Urothelium cell line (cell line): Measurements from ENCODE around the gene ZNF385C.

Experiments used
- DNase-seq: peaks from one replicate; pipeline ENCODE4 v3.0.0; 2011; ENCODE audit warnings: low spot score, mixed read lengths
- FAIRE-seq: peaks from 2 replicates; lab custom pipeline; 2011; peaks lifted over from hg19 to GRCh38; lab: Jason Lieb, UNC

The ZNF385C gene

DNA sequence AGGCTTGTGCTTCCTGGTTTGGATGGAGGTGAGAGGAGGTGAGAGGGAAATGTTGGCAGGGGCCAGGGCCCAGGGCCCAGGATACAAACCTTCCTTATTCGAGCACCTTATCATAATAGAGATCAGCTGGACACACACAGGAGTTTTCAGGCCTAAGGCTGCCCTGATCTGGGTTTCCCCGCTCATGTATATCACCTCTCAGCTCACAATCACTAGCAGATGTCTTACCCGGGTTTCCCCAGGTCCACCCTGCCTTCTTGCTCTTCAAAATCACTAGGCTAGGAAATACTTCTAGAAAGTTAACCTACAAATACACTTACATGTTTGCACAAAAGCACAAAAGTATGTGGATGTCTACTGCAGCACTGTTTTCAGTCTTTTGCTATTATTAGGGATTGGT, 28.6 kb upstream of the ZNF385C start:
- FAIRE-seq (no peak), DNase-seq (no peak)

- FAIRE-seq (no peak), DNase-seq (no peak)
These were observed 27.3 kb upstream of the ZNF385C start for GRCh38 chr17:42125565-42125964.

DNA sequence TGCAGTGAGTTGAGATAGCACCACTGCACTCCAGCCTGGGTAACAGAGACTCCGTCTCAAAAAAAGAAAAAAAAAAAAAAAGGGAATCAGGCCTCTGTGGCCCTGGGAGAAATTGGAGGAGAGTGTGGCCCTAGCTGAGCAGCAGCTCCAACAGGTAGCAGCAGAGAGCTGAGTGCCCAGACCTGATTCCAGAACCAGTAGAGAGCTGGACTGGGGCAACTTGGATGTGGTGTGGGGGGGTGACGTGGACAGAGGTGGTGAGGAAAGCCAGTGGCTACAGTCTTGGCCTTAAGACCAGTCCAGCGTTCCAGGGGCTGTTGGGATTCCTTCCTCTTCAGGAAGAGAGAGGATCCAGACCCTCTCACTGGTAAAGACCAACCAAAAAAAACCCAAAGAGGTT, 26.0 kb upstream of the ZNF385C start:
- DNase-seq: no peak
- FAIRE-seq: no peak

- FAIRE-seq (no peak), DNase-seq (no peak)
These were observed 24.4 kb upstream of the ZNF385C start, which contains the start of gene HSPB9 for GRCh38 chr17:42122371-42123303. Gene HSPB9 (plus strand): TSS chr17:42122804. CDS start chr17:42122851, 47 bp downstream.

DNA sequence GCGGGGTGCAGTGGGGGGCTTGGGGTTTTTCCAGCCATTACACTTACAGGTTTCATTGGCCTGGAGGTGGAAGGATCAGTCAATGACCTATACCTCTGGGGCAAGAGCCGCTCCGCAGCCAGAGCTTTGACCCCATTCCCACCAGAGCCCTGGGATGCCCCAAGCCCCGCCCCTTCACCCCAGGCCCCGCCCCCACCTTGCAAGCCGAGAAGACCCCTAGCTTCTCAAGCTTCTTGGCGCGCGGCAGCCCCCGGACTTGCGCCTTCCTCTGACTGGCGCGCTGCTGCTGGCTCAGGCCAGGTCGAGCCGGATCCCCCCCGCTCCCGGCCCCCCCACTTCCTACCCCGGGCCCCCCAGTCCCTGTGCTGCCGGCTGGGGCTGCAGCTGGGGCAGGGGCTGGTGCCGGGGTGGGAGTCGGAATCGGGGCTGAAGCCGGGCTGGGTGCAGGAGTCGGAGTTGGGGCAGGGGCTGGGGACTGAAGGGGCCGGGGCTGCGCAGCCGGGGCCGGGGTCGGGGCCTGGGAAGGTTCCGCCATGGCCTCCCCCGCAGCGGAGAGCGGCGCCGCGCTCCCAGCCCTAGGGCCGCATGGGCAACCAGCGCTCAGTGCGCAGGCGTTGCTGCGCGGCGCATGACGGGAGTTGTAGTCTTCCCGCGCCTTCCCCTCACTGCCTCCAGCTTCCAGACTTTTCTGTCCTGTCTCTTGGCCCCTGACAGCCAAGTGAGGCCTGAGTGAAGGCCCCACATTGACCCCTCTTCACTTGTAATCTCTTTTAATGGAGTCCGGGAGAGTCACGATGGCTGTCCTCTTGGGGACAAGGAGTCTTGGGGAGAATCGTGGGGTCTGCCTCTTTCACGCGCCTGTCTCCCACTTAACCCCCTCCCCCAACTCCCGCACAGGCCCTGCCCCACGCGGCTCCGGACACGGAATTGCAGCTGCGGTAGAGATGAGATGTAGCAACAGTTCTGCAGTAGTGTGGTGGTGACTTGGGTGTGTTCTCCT, 22.8 kb upstream of the ZNF385C start, which contains the start of gene KAT2A:
Gene KAT2A (minus strand): TSS at position 598 of the 1,000 bp plus-strand sequence. CDS start 63 bp downstream, at position 535.
- DNase-seq (peak; percentile 98), FAIRE-seq (peak; percentile 95)

GRCh38 chr17:42120161-42120769, 22.0 kb upstream of the ZNF385C start:
- DNase-seq (no peak), FAIRE-seq (no peak)

DNA sequence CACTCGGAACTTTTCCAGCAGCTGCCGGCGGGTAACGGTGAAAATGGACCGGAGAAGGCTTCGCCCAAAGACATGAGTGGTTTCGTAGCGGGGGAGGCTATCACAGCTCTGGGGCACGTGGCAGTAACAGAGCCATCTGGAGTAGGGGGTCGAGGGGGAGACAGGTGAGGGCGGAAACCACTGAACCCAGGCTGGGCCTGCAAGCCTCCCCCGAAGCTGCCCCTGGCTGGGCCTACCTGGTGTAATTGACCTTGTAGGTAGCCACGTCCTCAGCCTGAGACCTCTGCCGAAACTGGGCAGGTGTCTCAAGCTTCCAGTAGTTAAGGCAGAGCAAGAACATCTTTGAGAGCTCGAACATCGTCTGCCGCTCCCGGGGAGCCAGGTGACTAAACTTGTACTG, 21.0 kb upstream of the ZNF385C start:
- no peak for DNase-seq
- FAIRE-seq: no peak

- DNase-seq (peak; percentile 53), FAIRE-seq (peak; percentile 73)
These were observed 20.3 kb upstream of the ZNF385C start for GRCh38 chr17:42118545-42118944.

GRCh38 chr17:42118126-42118510, 19.8 kb upstream of the ZNF385C start:
- FAIRE-seq (no peak), DNase-seq (no peak)

GRCh38 chr17:42117397-42118125, 19.3 kb upstream of the ZNF385C start:
- FAIRE-seq: no peak
- no peak for DNase-seq

DNA sequence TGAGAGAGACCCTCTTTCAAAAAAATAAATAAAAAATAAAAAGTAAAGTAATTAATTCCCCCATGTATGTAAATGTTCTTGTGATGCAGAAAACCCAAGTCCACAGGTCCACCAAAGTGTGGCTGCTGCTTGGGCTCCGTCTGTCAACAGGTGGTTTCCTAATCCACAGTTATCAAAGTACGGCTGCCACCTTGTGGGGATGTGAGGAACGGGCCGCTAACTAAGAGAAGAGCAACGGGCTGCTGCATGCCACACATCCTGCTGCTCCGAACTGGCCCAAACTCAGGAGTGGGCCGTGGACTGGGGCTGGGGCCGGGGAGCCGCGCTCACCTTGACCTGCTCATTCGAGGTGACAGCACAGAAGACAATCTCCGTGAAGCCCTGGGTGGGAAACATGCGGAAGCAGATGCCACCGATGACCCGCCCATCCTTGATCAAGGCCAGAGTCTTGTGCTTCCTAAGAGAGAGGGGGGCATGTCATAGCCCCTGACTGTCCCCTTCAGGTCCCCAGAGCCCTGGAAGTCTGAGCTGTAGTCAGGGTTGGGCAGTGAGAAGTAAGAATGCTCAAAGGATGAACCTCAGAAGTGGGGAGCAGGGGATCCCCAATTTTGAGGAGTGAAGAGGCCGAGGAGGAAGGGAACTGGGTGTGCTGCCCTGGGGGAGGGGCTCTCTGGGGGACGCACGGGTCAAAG, 18.6 kb upstream of the ZNF385C start:
- DNase-seq: peak; percentile 79

GRCh38 chr17:42114118-42114517, 15.8 kb upstream of the ZNF385C start:
- FAIRE-seq: no peak

More for the DNA sequence above, 18.6 kb upstream of the ZNF385C start:
- peak; percentile 92 for FAIRE-seq

GRCh38 chr17:42113293-42114069, 15.2 kb upstream of the ZNF385C start:
- DNase-seq (no peak), FAIRE-seq (no peak)

More at GRCh38 chr17:42114118-42114517, 15.8 kb upstream of the ZNF385C start:
- DNase-seq: no peak

GRCh38 chr17:42112552-42113176, 14.4 kb upstream of the ZNF385C start, which contains the start of gene DHX58:
Gene DHX58 (minus strand): TSS chr17:42112714. CDS start chr17:42111892, 822 bp downstream.
- DNase-seq (no peak), FAIRE-seq (no peak)

DNA sequence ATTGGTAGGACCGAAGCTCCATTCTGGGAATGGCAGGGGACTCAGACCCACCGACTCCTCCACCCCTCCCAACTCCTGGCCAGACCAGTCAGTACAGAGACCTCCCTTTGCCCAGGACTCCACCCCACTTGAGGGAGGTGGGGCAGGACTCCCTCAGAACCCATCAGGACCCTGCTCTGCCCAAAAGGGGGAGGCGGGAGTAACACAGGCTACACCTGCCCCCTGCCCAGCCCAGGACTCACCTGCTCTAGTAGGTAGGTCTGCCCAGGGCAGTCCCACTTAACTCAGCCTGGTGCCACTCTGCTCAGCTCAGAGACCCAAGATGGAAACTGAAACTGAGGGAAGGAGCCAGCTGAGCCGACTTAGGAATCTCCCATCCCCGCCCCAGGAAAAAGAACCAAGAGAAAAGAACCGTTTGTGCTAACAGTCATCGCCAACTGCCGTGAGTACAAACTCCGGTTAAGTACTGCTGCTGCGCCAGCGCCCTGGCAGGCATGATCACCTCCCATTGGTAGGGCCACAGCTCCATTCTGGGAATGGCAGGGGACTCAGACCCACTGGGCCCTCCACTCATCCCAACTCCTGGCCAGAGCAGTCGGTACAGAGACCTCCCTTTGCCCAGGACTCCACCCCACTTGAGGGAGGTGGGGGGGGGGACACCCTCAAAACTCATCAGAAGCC, 13.7 kb upstream of the ZNF385C start:
- no peak for DNase-seq
- no peak for FAIRE-seq

DNA sequence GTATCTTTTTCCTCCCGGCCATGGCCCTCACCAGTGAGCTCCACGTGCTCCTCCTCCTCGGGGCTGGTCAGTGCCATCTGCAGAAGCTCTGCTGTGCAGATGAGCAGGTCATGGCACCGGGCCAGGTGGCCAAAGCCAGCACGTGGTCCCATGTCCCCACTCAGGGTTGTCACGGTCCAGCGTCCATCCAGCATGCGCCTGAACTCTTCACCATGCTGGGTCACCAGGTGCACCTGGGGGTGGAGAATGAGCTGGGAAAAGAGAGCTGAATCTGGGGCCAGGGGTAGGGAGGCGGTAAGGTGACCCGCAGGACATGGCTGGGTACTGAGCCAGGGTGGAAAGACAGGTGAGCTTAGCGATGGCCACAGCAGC, 13.0 kb upstream of the ZNF385C start:
- no peak for FAIRE-seq
- no peak for DNase-seq
